ENCODE measurements around the gene BMP15. TPM values are rescaled to one million over a fixed set of nuclear protein-coding genes. Genes with fewer than 3 reads are reported as not detected.

The BMP15 gene
- total and polyA plus RNA-seq, 2 of the 8 experiments (the other 6 are each of a cell fraction or from before 2014, with no cell fraction given): not detected

DNA sequence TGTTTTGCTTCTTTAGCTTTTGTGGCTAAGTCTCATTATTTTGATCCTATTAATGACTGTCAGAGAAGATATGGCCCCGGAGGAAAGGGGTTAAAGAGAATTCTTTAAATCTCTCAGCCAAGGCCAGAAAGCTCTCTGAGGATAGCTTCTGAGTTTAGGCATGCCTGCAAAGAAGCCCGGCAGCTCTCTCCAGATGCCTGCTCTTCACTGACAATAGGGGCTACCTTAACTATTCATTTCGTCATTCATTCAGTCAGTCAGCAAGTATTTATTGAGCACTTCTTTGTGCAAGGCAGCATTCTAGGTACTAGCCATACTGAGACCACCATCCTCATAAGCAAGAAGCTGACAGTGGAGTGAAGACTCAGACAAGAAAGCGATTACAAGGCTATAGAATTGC, 34.0 kb upstream of the BMP15 start:
- H4K8ac ChIP-seq (ENCODE audit: extremely low read depth, insufficient read depth, low read length): no peak overlapping the region
- no peak overlapping the region for H2BK12ac ChIP-seq (ENCODE audit: low read depth, low read length)
- no peak overlapping the region for H3K4me3 ChIP-seq (ENCODE audit: extremely low read depth in 1 of 4, insufficient read depth in 2 of 4, low read depth in 3 of 4, low read length in 4 of 4)
- no peaks in the 10 kb centered on the region for H3K79me1 ChIP-seq (ENCODE audit: low read depth, low read length)
- no peak for DNase-seq (ENCODE audit: low read depth in 1 of 2, low spot score in 2 of 2)
- no peak overlapping the region for H3K23ac ChIP-seq (ENCODE audit: insufficient read length)
- POLR2A ChIA-PET (ENCODE audit: partially characterized antibody): interaction anchor here (0.5 to 0.9 kb wide), 2 partner anchors 13 to 427 kb away, joined by 3 read pairs; no protein-coding TSS in a partner anchor
- no peak overlapping the region for H3K14ac ChIP-seq (ENCODE audit: insufficient read length)
- H2BK120ac ChIP-seq (replicated peaks; ENCODE audit: low read depth, low read length): no peak overlapping the region
- H2AFZ ChIP-seq (ENCODE audit: low read length): no peak overlapping the region
- no peaks in the 10 kb centered on the region for H3K79me2 ChIP-seq (ENCODE audit: control insufficient read depth in 1 of 2, insufficient read depth in 2 of 2, low read length in 2 of 2)
- WGBS, 2 experiments (ENCODE audit: extremely low coverage in 1 of 2, insufficient coverage in 1 of 2, insufficient read length in 1 of 2, insufficient replicate concordance in 2 of 2, low coverage in 1 of 2, low lambda C conversion rate in 2 of 2, missing lambda C conversion rate in 1 of 2): 69% methylated on average over 4 of the region's 4 CpGs; no CpG with 5 or more reads in 1 of the 2 experiments
- no peak for TF ChIP-seq TAF1 (IDR thresholded peaks at IDR 0.05; ENCODE audit: low read depth, low read length)
- no peak overlapping the region for H3K27ac ChIP-seq (ENCODE audit: low read depth, low read length)
- H2BK20ac ChIP-seq (ENCODE audit: low read length): no peak overlapping the region
- H3K9me3 ChIP-seq (ENCODE audit: insufficient read depth in 2 of 2, low read depth in 1 of 2, low read length in 1 of 2): no peaks in the 10 kb centered on the region
- no peaks in the 10 kb centered on the region for H3K27me3 ChIP-seq (replicated peaks in 1 of 4; ENCODE audit: control insufficient read depth in 3 of 4, extremely low read depth in 1 of 4, insufficient read depth in 3 of 4, low read length in 3 of 4)
- H3K18ac ChIP-seq (ENCODE audit: extremely low read depth, low read length): no peak overlapping the region
- H3K4me1 ChIP-seq (replicated peaks in 1 of 4; ENCODE audit: control insufficient read depth in 3 of 4, insufficient read depth in 4 of 4, low read length in 3 of 4): peaks cover 0 to 4% (median 0%) of the 10 kb centered on the region in 4 experiments; a peak in 1 of 7 replicates
- no peaks in the 10 kb centered on the region for H4K20me1 ChIP-seq (replicated peaks in 1 of 2; ENCODE audit: control insufficient read depth in 1 of 2, insufficient read depth in 2 of 2, low read length in 2 of 2)
- H2BK15ac ChIP-seq (ENCODE audit: low read length): no peak overlapping the region
- H2BK5ac ChIP-seq (ENCODE audit: low read depth, low read length): no peak overlapping the region
- no peaks in the 10 kb centered on the region for H3K23me2 ChIP-seq (ENCODE audit: low read depth, low read length)
- H3K9ac ChIP-seq (replicated peaks in 1 of 4; ENCODE audit: extremely low read depth in 1 of 4, low read depth in 3 of 4, low read length in 3 of 4): no peak overlapping the region
- no peaks in the 10 kb centered on the region for H3K36me3 ChIP-seq (ENCODE audit: control insufficient read depth in 2 of 4, insufficient read depth in 4 of 4, low read length in 3 of 4)
- H4K5ac ChIP-seq (ENCODE audit: insufficient read length, low read depth, low read length): no peak overlapping the region
- H4K91ac ChIP-seq (replicated peaks; ENCODE audit: insufficient read length, low read length): no peak overlapping the region
- H3K4ac ChIP-seq (replicated peaks; ENCODE audit: insufficient read length, low read depth, low read length): no peak overlapping the region
- H2AK5ac ChIP-seq (ENCODE audit: low read depth, low read length): no peak overlapping the region
- CTCF ChIA-PET (ENCODE audit: partially characterized antibody): interaction anchor here (1.1 to 2.3 kb wide), 3 partner anchors 11 to 69 kb away, joined by 3 to 8 read pairs (median 4); no protein-coding TSS in a partner anchor
- no peak overlapping the region for H3K4me2 ChIP-seq (ENCODE audit: insufficient read depth in 1 of 2, low read depth in 2 of 2, low read length in 2 of 2)
- no peak overlapping the region for H3K56ac ChIP-seq (replicated peaks; ENCODE audit: insufficient read length, low read depth, low read length)
- no peak for FAIRE-seq

All from H1 (cell line).